Transverse colon (tissue), 4 donors: ENCODE results near the gene CTSD.

Experiments
- CTCF ChIP-seq, 5 experiments: fragments of 200-600 bp in 3 of 5; fragments of 450-650 bp in 2 of 5; sonication (generic) in 3 of 5; IDR thresholded peaks; 1 replicate in 2 of 5; 2 replicates in 3 of 5; pipeline ENCODE4 v1.5.1; 2016 to 2017; ENCODE audit warnings: antibody characterized with exemption in 5 of 5, inconsistent platforms in 3 of 5, mild to moderate bottlenecking in 2 of 5, moderate library complexity in 1 of 5
- EP300 ChIP-seq: sonication (generic); formaldehyde crosslinking; IDR thresholded peaks from one replicate; pipeline ENCODE4 v1.6.1; 2017; ENCODE audit warnings: antibody characterized with exemption, low read depth
- POLR2A ChIP-seq: fragments of 450-650 bp; IDR thresholded peaks from one replicate; pipeline ENCODE4 v1.6.1; 2016; ENCODE audit warnings: antibody characterized with exemption, mild to moderate bottlenecking, moderate library complexity
- POLR2AphosphoS5 ChIP-seq, 3 donors: sonication (generic); formaldehyde crosslinking; IDR thresholded peaks; one replicate each; pipeline ENCODE4 v1.6.1; 2016; ENCODE audit warnings: antibody characterized with exemption in 3 of 3

DNA sequence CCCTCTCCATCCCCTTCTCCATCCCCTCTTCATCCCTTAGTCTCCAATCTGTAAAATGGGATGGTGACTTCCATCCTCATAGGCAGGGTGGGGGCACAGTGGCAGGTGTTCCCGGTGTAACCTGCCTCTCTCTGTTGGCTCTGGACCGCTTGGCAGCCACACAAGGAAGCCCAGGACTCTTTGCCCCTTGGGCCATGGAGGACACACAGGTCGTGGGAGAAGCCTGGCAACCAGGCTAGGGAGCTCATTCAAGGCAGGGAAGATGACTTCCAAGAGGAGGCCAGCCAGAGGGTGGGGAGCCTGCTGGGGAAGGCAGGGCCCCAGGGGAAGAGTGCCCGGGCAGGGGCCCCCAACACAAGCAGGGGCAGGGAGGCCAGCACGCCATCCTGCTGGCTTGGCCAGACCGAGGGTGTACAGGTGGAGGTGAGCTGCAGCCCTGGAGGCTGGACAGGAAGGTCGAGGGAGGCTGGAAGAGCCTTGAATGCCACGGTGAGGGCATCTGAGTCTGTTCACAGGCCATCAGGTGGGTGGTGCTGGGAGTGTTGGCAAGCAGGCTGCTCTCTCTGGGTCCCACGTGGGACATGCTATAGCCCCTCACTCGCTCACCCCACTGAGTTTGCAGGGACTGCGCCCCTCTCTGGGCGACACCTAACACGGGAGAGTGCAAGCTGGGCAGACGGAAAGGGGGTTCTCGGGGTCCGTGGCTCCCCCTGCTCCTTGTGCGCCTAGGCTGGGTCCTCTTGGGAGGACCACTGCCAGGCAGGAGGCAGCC, 15.5 kb upstream of the CTSD start:
- TF ChIP-seq CTCF (IDR thresholded peaks at IDR 0.05) (no peak), POLR2AphosphoS5 (IDR thresholded peaks at IDR 0.05) (no peak), POLR2A (no peak), EP300 (no peak)
